DOHH2 (cell line): ENCODE measurements around the gene TEC.

Experiments
- H3F3A ChIP-seq: fragments of 200-600 bp; sonication (generic), shearing (Covaris generic); 2 replicates; pipeline ENCODE4 v1.6.0; 2016; ENCODE audit warnings: antibody characterized with exemption, mild to moderate bottlenecking; ENCODE audit not compliant: control insufficient read depth, insufficient read depth
- H3K27ac ChIP-seq: fragments of 200-600 bp; sonication (generic); 2 replicates; pipeline ENCODE4 v1.5.1; 2014; ENCODE audit warnings: low read depth, mild to moderate bottlenecking, low read length, moderate library complexity
- H3K27me3 ChIP-seq: fragments of 200-600 bp; sonication (generic); 2 replicates; pipeline ENCODE4 v1.6.1; 2014; ENCODE audit warnings: mild to moderate bottlenecking, low read length, mixed read lengths; ENCODE audit not compliant: control insufficient read depth
- H3K36me3 ChIP-seq: fragments of 200-600 bp; sonication (generic); 2 replicates; pipeline ENCODE4 v1.6.1; 2014; ENCODE audit warnings: mild to moderate bottlenecking, low read length, moderate library complexity, mixed read lengths; ENCODE audit not compliant: control insufficient read depth
- H3K4me1 ChIP-seq: fragments of 200-600 bp; sonication (generic); 2 replicates; pipeline ENCODE4 v1.6.1; 2014; ENCODE audit warnings: mild to moderate bottlenecking, low read length, mixed read lengths; ENCODE audit not compliant: control insufficient read depth
- H3K4me2 ChIP-seq: fragments of 200-600 bp; sonication (generic); 2 replicates; pipeline ENCODE4 v1.6.0; 2014; ENCODE audit warnings: mild to moderate bottlenecking, low read length, moderate library complexity
- H3K4me3 ChIP-seq: fragments of 200-600 bp; sonication (generic); 2 replicates; pipeline ENCODE4 v1.5.1; 2014; ENCODE audit warnings: mild to moderate bottlenecking, low read length, mixed read lengths
- H3K79me2 ChIP-seq: fragments of 200-600 bp; sonication (generic); 2 replicates; pipeline ENCODE4 v1.6.1; 2014; ENCODE audit warnings: mild to moderate bottlenecking, low read length, mixed read lengths; ENCODE audit not compliant: control insufficient read depth
- H3K9me2 ChIP-seq: fragments of 200-600 bp; sonication (generic); replicated peaks from 2 replicates; pipeline ENCODE4 v1.6.1; 2014; ENCODE audit warnings: mild to moderate bottlenecking, low read length, mixed read lengths; ENCODE audit not compliant: control insufficient read depth
- H3K9me3 ChIP-seq: fragments of 200-600 bp; sonication (generic); 2 replicates; pipeline ENCODE4 v1.6.1; 2014; ENCODE audit warnings: antibody characterized with exemption, low read length, mixed read lengths; ENCODE audit not compliant: control insufficient read depth, insufficient read depth
- H4K20me1 ChIP-seq: fragments of 200-600 bp; sonication (generic); 2 replicates; pipeline ENCODE4 v1.6.0; 2014; ENCODE audit warnings: low read depth, mild to moderate bottlenecking, antibody characterized with exemption, low read length, moderate library complexity; ENCODE audit not compliant: control insufficient read depth, insufficient read depth
- EZH2phosphoT487 ChIP-seq: fragments of 200-600 bp; sonication (generic); IDR thresholded peaks from 2 replicates; pipeline ENCODE4 v1.6.1; 2017; ENCODE audit warnings: borderline replicate concordance, mild to moderate bottlenecking, antibody characterized with exemption, low read length, moderate library complexity, mixed read lengths
- TF ChIP-seq, protein P1 (sequence below): fragments of 200-600 bp; sonication (generic); IDR thresholded peaks from one replicate; pipeline ENCODE4 v1.5.1; 2014; ENCODE audit warnings: antibody characterized with exemption, mild to moderate bottlenecking, low read depth, low read length; ENCODE audit not compliant: poor library complexity, severe bottlenecking

Gene TEC

GRCh38 chr4:48241731-48242130, 27.9 kb downstream of the TEC start:
- Histone ChIP-seq H3K36me3 (no peaks in the 10 kb centered on the region), H3K79me2 (peaks cover 58% of the 10 kb centered on the region), H3K4me3 (no peak overlapping the region), H3K4me2 (no peak overlapping the region), H3K9me2 (no peaks in the 10 kb centered on the region), H3K27me3 (no peaks in the 10 kb centered on the region), H3K27ac (no peak overlapping the region), H4K20me1 (no peaks in the 10 kb centered on the region), H3K4me1 (peaks cover 14% of the 10 kb centered on the region), H3F3A (no peaks in the 10 kb centered on the region), H3K9me3 (no peaks in the 10 kb centered on the region)
- TF ChIP-seq, protein P1, sequence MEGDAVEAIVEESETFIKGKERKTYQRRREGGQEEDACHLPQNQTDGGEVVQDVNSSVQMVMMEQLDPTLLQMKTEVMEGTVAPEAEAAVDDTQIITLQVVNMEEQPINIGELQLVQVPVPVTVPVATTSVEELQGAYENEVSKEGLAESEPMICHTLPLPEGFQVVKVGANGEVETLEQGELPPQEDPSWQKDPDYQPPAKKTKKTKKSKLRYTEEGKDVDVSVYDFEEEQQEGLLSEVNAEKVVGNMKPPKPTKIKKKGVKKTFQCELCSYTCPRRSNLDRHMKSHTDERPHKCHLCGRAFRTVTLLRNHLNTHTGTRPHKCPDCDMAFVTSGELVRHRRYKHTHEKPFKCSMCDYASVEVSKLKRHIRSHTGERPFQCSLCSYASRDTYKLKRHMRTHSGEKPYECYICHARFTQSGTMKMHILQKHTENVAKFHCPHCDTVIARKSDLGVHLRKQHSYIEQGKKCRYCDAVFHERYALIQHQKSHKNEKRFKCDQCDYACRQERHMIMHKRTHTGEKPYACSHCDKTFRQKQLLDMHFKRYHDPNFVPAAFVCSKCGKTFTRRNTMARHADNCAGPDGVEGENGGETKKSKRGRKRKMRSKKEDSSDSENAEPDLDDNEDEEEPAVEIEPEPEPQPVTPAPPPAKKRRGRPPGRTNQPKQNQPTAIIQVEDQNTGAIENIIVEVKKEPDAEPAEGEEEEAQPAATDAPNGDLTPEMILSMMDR, result no peak
- TF ChIP-seq EZH2phosphoT487, result no peak

- TF ChIP-seq, protein P1, result no peak
- no peak for TF ChIP-seq EZH2phosphoT487
- 0 out of 2 replicates have a peak overlapping the region, but pooled peaks have one; percentile 10 for H3K4me2 ChIP-seq
Observed at GRCh38 chr4:48237996-48238645, 31.5 kb downstream of the TEC start.

DNA sequence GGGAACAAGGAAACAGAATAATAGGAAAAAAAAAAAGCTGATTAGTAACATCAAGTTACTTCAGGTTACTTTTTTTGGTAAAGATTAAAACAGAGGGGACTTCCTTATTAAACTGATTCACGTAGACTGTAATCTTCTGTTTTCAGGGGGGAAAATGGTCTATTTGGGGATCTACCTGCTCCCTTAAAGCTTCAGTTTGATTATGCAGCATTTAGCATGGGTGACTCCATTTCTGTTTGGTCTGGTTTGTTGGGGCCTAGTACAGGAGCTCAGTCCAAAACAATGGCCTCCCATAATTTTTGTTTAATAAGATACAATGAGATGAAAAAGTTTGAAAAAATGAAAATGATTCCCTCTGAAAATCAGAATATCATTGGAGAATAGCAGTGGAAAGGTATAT, 34.6 kb downstream of the TEC start:
- Histone ChIP-seq H3K27me3 (no peaks in the 10 kb centered on the region), H3K27ac (no peak overlapping the region), H3K79me2 (peaks cover 58% of the 10 kb centered on the region), H3K4me2 (no peak overlapping the region), H3K9me2 (no peaks in the 10 kb centered on the region), H3K9me3 (no peaks in the 10 kb centered on the region), H4K20me1 (no peaks in the 10 kb centered on the region), H3K36me3 (no peaks in the 10 kb centered on the region), H3F3A (no peaks in the 10 kb centered on the region), H3K4me1 (peaks cover 24% of the 10 kb centered on the region), H3K4me3 (no peak overlapping the region)
- TF ChIP-seq, protein P1, result no peak
- TF ChIP-seq EZH2phosphoT487, result no peak

More at GRCh38 chr4:48237996-48238645, 31.5 kb downstream of the TEC start:
- H3K9me2 ChIP-seq, result no peaks in the 10 kb centered on the region
- no peak overlapping the region for H3K27ac ChIP-seq
- H3K4me1 ChIP-seq, result peaks cover 30% of the 10 kb centered on the region
- H3K9me3 ChIP-seq, result no peaks in the 10 kb centered on the region
- H3K36me3 ChIP-seq, result no peaks in the 10 kb centered on the region
- H3K79me2 ChIP-seq, result peaks cover 52% of the 10 kb centered on the region
- H4K20me1 ChIP-seq, result no peaks in the 10 kb centered on the region
- no peaks in the 10 kb centered on the region for H3K27me3 ChIP-seq
- H3F3A ChIP-seq, result no peaks in the 10 kb centered on the region
- H3K4me3 ChIP-seq, result no peak overlapping the region
